Posterior vena cava (tissue), 2 donors: Measurements from ENCODE around the gene TMEM225. TPM values are rescaled to one million over a fixed set of nuclear protein-coding genes. Genes with fewer than 3 reads are reported as not detected.

Experiments used
- DNase-seq: peaks from one replicate; pipeline ENCODE4 v3.0.0-alpha.2; 2020; ENCODE audit warnings: low spot score
- intact Hi-C, 2 donors: fragments of 100-400 bp; cut with DNase I; formaldehyde crosslinking; loops; one replicate each; pipeline versions ENCODE4 v1.14.1 to v1.14.2; 2022 to 2023
- total RNA-seq, 2 donors: library from RNA; stranded (reverse); fragmentation: NEBNext Ultra II Directional; extraction: Animal tissue kit (Norgen Biotek cat#: 25700); gene quantifications; one replicate each; pipeline ENCODE4 v1.2.1, GENCODE V29; 2021
- donor health status: DM: yes; HTN: yes; CAD: no.
- donor health status: DM: yes; HTN: yes; CAD: no.

Gene TMEM225
- total RNA-seq, 2 donors from 2014 or later, result not detected

- DNase-seq, result no peak
- intact Hi-C loops, result no loop called here
Observed at GRCh38 chr11:123833095-123833494, 52.4 kb downstream of the TMEM225 start.

Other genes with a start within 250 kb of the TMEM225 start
- gene SCN3B, start 231.0 kb downstream of the TMEM225 start, total RNA-seq, result 1 to 10 TPM; 1.5 to 2.8 TPM
- gene ZNF202, start 144.0 kb downstream of the TMEM225 start, total RNA-seq, result 1 to 10 TPM; 6.2 to 6.4 TPM
- gene OR6X1, start 131.2 kb downstream of the TMEM225 start, total RNA-seq, result not detected
- not detected for gene OR6M1, start 79.3 kb downstream of the TMEM225 start, total RNA-seq
- gene OR8D4, start 16.5 kb upstream of the TMEM225 start, total RNA-seq, result not detected
- gene OR4D5, start 53.9 kb upstream of the TMEM225 start, total RNA-seq, result not detected
- gene OR6T1, start 58.2 kb upstream of the TMEM225 start, total RNA-seq, result not detected
- not detected for gene OR10S1, start 92.1 kb upstream of the TMEM225 start, total RNA-seq
- gene OR10G6, start 109.5 kb upstream of the TMEM225 start, total RNA-seq, result not detected
- not detected for gene OR10G4, start 127.3 kb upstream of the TMEM225 start, total RNA-seq
- gene OR10G9, start 137.3 kb upstream of the TMEM225 start, total RNA-seq, result not detected
- not detected for gene OR10G8, start 141.1 kb upstream of the TMEM225 start, total RNA-seq
- gene OR10G7, start 155.7 kb upstream of the TMEM225 start, total RNA-seq, result not detected
- gene VWA5A, start 229.8 kb upstream of the TMEM225 start, total RNA-seq, result 10 to 100 TPM; 15.1 to 22.0 TPM